GM19468 (cell line): Measurements from ENCODE around the gene PSPH.
A peak's percentile ranks its signal among the peaks of the same experiment; 100 is the strongest.
"Not testable (repeated sequence)": the region's sequence is repeated elsewhere in the genome, so short reads cannot be mapped to it uniquely, and the experiment has no call there.

Source experiments
- ATAC-seq: cut with Tn5 transposase; IDR thresholded peaks from one replicate; pipeline ENCODE4 v1.9.1; 2021; ENCODE audit warnings: mild to moderate bottlenecking, moderate library complexity, moderate number of reproducible peaks; ENCODE audit not compliant: unreplicated experiment; ENCODE audit errors: extremely low read depth

PSPH gene

GRCh38 chr7:56063882-56064625 lies 12.8 kb upstream of the PSPH start, which contains the start of gene SUMF2:
TSS of gene SUMF2 (plus strand) at chr7:56064286. CDS start at chr7:56064312, 26 bp downstream.
- peak; percentile 80 for ATAC-seq

DNA sequence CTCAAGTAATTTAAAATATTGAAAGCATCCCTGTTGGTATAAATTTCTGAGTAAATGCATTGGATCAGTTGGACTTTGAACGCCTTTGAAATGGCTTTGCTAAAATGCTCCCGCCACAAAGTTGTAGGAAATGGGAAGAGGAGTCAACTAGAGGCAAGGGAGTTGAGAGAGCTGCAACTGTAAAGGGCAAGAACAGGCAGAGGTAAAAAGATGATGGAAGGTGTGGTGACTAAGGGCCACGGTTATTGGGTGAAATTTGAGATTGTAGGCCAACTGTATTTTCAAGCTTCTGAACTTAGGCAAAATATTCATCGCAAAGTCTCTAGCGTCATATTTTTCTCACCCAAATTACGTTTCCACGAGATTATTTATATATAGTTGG lies 12.2 kb upstream of the PSPH start:
- ATAC-seq, result no peak

- no peak for ATAC-seq
Measured at GRCh38 chr7:56062382-56062781, 11.1 kb upstream of the PSPH start.

- no peak for ATAC-seq
Measured at GRCh38 chr7:56053993-56054392, 2.7 kb upstream of the PSPH start.

DNA sequence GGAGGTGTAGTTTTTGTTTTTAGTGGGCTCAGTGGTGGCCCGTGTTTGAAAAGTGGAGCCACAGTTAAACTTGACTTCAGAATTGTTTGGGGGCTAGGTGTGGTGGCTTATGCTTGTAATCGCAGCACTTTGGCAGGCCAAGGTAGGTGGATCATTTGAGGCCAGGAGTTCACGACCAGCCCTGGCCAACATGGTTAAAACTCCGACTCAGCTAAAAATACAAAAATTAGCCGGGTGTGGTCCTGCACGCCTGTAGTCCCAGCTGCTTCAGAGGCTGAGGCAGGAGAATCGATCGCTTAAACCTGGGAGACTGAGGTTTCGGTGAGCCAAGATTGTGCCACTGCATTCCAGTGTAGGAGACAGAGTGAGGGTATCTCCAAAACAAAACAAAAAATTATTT lies 2.1 kb upstream of the PSPH start:
- ATAC-seq, result no peak

DNA sequence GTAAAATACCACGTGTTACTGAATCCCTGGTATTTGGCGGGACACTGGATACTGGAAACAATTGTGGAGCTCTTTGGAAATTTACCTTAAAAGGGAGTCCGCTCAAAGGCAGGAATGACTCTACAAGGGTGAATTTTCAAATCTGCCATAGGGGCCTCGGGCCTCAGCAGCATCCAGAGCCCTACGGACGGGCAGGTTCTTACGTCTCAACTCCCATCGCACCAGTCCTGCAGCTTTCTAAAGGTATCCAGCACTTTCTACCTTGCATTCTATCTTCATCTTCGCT lies 248 bp downstream of the PSPH start:
- ATAC-seq, result no peak

DNA sequence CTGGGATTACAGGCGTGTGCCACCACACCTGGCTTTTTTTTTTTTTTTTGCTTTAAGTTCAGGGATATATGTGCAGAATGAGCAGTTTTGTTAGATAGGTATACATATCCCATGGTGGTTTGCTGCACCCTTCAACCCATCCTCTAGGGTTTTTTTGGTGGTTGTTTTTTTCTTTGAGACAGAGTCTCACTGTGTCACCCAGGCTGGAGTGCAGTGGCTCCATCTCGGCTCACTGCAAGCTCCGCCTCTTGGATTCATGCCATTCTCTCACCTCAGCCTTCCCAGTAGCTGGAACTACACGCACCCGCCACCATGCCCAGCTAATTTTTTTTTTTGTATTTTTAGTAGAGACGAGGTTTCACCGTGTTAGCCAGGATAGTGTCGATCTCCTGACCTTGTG lies 2.5 kb downstream of the PSPH start:
- ATAC-seq, result not testable (repeated sequence)

GRCh38 chr7:56048245-56048644 lies 3.0 kb downstream of the PSPH start:
- no peak for ATAC-seq

GRCh38 chr7:56047446-56048116 lies 3.7 kb downstream of the PSPH start:
- ATAC-seq, result not testable (repeated sequence)

DNA sequence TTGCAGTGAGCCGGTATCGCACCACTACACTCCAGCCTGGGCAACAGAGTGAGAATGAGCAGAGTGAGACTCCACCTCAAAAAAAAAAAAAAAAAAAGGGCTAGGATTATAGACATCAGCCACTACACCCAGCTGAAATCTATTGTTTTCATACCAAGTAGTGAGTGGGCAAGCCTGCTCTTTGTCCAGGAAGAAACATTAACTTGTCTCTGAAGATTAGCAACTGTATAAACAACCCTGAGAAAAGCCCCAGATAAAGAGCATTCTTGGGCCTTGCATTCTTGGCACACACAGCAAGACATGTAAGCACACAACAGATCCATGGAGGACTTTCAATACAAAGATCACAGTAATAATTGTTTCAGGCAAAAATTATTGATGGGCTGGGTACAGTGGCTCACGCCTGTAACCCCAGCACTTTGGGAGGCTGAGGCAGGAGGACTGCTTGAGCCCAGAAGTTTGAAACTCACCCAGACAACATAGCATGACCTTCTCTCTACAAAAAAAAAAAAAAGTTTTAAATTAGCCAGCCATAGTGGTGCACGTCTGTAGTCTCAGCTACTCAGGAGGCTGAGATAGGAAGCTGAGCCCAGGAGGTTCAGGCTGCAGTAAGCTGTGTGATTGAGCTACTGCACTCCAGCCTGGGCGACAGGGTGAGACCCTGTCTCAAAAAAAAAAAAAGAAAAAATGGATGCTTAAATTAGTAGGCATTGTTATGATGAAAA lies 4.4 kb downstream of the PSPH start:
- ATAC-seq, result no peak

- not testable (repeated sequence) for ATAC-seq
Measured at GRCh38 chr7:56045758-56046157, 5.5 kb downstream of the PSPH start.

DNA sequence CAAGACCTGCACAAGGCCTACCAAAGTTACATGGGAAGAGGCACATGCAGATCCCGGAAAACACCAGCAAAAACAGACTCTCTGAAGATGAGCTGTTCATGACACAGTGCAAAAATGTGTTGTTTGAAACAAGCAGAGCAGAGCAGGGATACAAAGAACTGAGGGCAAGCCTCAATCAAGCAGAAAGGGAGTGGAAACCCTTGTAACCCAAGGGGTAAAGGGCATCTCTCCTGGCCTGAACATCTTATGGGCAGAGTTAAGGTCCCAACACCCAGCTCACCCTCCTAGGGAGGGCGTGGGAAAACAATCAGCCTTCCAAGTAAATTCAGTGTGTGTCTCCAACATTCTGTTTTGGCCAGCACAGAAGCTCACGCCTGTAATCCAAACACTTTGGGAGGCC lies 10.5 kb downstream of the PSPH start:
- ATAC-seq, result no peak

DNA sequence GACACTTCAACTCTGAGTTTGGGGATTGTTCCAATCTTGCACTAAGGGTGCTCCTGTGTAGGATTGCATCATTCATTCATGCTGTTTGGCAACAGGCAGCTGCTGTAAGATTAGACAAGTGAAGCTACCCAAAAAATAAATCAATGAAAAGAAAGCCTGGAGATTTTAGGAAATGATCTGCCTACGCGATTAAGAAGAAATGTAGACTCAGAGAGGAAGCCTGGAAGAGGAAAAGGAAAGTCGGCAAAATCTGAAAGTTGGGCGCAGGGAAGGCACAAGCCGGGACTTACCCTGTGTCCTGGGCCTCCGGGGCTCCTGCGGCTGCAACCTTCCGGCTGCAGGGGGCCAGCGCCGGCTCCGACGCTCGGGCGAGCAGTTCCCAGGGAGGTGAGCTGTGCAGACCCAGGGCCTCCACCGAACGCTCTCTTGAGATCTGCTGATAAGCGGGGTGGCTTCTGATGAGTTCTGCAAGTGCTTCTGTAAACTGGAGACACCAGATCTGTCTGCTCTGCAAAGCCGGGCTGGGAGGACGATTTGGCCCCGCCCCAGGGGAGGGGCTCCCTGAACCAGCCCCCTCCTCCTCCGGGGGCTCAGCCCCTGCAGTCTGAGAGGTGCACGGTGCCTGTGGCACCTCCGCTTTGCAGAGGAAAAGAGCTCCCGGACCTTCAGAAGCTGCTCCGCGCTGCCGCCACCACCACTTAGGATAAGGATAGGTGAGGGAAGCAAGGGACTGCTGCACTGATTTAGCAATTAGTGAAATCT lies 17.4 kb downstream of the PSPH start:
- ATAC-seq, result peak; percentile 94

- not testable (repeated sequence) for ATAC-seq
Measured at GRCh38 chr7:56032578-56032977, 18.7 kb downstream of the PSPH start.

GRCh38 chr7:56031556-56031955 lies 19.7 kb downstream of the PSPH start:
- not testable (repeated sequence) for ATAC-seq

GRCh38 chr7:56030340-56030739 lies 20.9 kb downstream of the PSPH start:
- no peak for ATAC-seq

- ATAC-seq, result no peak
Measured at GRCh38 chr7:56028942-56029630, 22.2 kb downstream of the PSPH start.

GRCh38 chr7:56026538-56026937 lies 24.7 kb downstream of the PSPH start:
- no peak for ATAC-seq

GRCh38 chr7:56023500-56023899 lies 27.7 kb downstream of the PSPH start:
- ATAC-seq, result no peak

DNA sequence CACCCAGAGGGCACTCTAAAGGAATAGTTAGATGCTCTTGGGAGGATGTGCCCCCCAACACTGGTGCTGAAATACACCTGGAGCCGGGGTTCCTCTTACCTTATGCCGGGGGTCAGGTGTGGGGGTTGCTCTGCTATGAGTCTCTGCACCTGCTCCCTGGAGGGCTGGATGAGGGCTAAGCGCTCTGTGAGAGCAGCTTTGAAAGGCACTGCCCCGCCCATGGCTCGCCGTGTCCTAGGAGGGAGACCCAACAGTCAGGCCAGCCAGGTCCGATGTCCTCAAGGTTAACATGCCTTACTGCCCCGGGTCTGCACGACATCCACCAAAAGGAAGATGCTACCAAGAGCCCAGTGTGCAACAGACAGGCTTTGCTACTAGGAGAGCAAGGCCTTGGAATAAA lies 31.7 kb downstream of the PSPH start:
- no peak for ATAC-seq
